AG04450 (cell line): ENCODE data around the gene GPANK1. TPM values are rescaled to one million over a fixed set of nuclear protein-coding genes. Genes with fewer than 3 reads are reported as not detected.

Source experiments
- CTCF ChIA-PET: fragments of 300-600, 350-600 bp; formaldehyde crosslinking; extraction: SDS; loops from one replicate; lab custom pipeline; 2022; ENCODE audit warnings: antibody characterized with exemption, inconsistent platforms; lab: Charles Lee
- POLR2A ChIA-PET: fragments of 350-600 bp; formaldehyde crosslinking; extraction: SDS; loops from one replicate; lab custom pipeline; 2021; ENCODE audit warnings: antibody characterized with exemption, inconsistent platforms; lab: Yijun Ruan, JAX
- DNase-seq: peaks from one replicate; pipeline ENCODE4 v3.0.0-alpha.2; 2011; ENCODE audit warnings: low read depth, low spot score
- H3K27ac ChIP-seq: one replicate; pipeline ENCODE4 v1.5.1; 2012; ENCODE audit warnings: low read depth, low read length, control low read depth
- H3K27me3 ChIP-seq: one replicate; pipeline ENCODE4 v1.6.0; 2012; ENCODE audit warnings: low read length; ENCODE audit not compliant: control insufficient read depth, insufficient read depth
- H3K4me3 ChIP-seq: 2 replicates; pipeline ENCODE4 v1.5.1; 2011; ENCODE audit warnings: mild to moderate bottlenecking, low read depth, low read length, control low read depth
- H3K9me3 ChIP-seq: 2 replicates; pipeline ENCODE4 v1.5.1; 2012; ENCODE audit warnings: low read length; ENCODE audit not compliant: control insufficient read depth, insufficient read depth
- polyA plus RNA-seq: library from polyadenylated mRNA; depleted of rRNA; stranded (reverse); fragments of >200 nt; gene quantifications from 2 replicates; pipeline ENCODE4 v1.2.3, GENCODE V29; 2011
- TF ChIP-seq, protein P1 (sequence below): IDR thresholded peaks from 2 replicates; pipeline ENCODE4 v1.5.1; 2011; ENCODE audit warnings: low read depth, low read length, control low read depth, inconsistent platforms

GPANK1 gene
- polyA plus RNA-seq, 1 experiment = 13.5 TPM

DNA sequence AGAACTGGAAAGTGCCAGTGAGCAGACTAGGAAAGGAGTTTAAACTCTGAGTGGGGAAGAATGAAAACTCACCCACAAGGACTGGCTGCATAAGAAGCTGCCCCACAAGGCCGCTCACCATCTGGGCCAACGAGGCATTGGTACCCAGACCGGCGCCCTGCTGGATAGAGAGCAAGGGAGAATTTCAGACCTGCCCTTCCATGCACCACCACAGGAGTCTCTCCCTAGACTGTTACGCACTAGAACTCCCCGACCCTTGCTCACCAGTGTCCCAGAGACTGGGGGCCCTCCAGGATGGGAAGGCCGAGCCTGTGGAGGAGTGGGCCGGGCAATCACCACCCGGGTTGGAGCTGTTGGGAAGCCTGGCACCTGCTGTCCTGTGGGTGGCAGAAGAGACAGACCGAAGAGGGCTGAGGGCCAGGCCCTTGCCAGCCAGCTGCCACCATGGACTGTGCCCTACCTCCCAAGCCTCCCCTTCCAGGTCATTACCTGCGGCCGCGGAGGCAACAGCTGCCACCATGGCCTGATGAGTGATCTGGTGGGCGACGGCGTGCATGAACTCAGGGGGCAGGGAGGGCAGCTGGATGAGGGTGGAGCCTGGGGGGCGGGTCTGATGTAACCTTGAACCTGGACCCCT, 20.9 kb downstream of the GPANK1 start:
- H3K9me3 ChIP-seq = no peaks in the 10 kb centered on the region; the same call in 1 of the 2 replicates
- POLR2A ChIA-PET = interaction anchor here (0.8 kb wide), 1 partner anchor 9 kb away, joined by 4 read pairs; the partner anchor contains the start of gene BAG6
- CTCF ChIA-PET = interaction anchor here (0.6 kb wide), 1 partner anchor 220 kb away, joined by 3 read pairs; no protein-coding TSS in a partner anchor
- no peak overlapping the region for H3K27ac ChIP-seq
- H3K27me3 ChIP-seq = no peaks in the 10 kb centered on the region
- no peak for DNase-seq
- TF ChIP-seq, protein P1, sequence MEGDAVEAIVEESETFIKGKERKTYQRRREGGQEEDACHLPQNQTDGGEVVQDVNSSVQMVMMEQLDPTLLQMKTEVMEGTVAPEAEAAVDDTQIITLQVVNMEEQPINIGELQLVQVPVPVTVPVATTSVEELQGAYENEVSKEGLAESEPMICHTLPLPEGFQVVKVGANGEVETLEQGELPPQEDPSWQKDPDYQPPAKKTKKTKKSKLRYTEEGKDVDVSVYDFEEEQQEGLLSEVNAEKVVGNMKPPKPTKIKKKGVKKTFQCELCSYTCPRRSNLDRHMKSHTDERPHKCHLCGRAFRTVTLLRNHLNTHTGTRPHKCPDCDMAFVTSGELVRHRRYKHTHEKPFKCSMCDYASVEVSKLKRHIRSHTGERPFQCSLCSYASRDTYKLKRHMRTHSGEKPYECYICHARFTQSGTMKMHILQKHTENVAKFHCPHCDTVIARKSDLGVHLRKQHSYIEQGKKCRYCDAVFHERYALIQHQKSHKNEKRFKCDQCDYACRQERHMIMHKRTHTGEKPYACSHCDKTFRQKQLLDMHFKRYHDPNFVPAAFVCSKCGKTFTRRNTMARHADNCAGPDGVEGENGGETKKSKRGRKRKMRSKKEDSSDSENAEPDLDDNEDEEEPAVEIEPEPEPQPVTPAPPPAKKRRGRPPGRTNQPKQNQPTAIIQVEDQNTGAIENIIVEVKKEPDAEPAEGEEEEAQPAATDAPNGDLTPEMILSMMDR = no peak
- no peak overlapping the region for H3K4me3 ChIP-seq

DNA sequence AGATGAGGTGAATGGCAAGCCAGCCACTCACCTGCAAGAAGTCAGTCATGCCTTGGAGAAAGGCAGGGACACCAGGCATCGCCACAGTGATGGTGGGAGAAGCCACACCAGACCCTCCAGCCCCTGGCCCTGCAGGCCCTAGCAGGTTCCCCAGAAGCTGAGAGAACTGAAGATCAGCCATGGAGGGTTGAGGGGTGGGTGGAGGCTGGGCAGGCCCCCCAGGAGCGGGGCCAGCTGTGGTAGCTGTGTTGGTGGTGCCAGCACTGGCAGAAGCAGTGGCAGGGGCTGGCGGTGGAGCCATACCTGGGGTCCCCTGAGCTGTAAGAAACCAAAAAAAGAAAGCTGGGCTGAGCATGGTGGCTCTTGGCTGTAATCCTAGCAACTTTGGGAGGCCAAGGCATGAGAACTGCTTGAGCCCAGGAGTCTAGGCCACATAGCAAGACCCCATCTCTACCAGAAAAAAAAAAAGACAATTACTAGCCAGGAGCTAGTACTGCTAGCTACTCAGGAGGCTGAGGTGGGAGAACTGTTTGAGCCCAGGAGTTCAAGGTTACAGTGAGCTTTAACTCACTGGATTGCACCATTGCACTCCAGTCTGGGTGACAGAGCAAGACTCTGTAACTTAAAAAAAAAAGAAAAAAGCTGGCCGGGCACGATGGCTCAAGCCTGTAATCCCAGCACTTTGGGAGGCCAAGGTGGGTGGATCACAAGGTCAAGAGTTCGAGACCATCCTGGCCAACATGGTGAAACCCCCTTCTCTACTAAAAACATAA, 21.8 kb downstream of the GPANK1 start:
- TF ChIP-seq, protein P1 = no peak
- no peaks in the 10 kb centered on the region for H3K27me3 ChIP-seq
- ChIA-PET POLR2A (interaction anchor here (0.8 kb wide), 2 partner anchors 10 to 11 kb away, joined by 4 to 6 read pairs; partner anchors contain the start of gene BAG6), CTCF (interaction anchor here (0.6 to 0.9 kb wide), 2 partner anchors 45 to 221 kb away, joined by 3 read pairs; no protein-coding TSS in a partner anchor)
- no peaks in the 10 kb centered on the region; the same call in 1 of the 2 replicates for H3K9me3 ChIP-seq
- no peak overlapping the region for H3K4me3 ChIP-seq
- no peak for DNase-seq
- H3K27ac ChIP-seq = no peak overlapping the region

DNA sequence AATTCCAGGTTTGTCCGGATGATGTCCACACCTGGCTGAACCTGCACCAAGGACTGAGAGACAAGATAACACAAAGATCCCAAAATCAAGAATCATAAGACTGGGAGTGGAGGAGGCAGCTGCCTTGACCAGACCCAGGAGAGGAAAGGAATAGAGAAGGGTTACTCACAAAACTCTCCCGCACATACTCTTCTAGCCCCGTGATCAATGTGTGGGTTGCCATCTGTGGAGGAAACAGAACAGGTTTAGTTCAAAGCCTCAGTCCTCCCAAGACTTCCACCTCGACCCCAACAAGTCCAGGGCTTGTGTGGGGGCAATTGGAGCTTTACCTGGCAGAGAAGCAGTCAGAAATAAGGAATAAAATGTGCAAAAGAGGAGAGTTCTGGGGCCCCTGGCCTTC, 23.4 kb downstream of the GPANK1 start:
- Histone ChIP-seq H3K9me3 (no peaks in the 10 kb centered on the region), H3K4me3 (no peak overlapping the region), H3K27me3 (no peaks in the 10 kb centered on the region), H3K27ac (no peak overlapping the region)
- ChIA-PET POLR2A (no interaction called here), CTCF (no interaction called here)
- DNase-seq = no peak
- TF ChIP-seq, protein P1 = no peak

- no peak for DNase-seq
- TF ChIP-seq, protein P1 = no peak
- CTCF ChIA-PET = no interaction called here
Measured at GRCh38 chr6:31640612-31641011, 24.2 kb downstream of the GPANK1 start.

More at GRCh38 chr6:31640612-31641011, 24.2 kb downstream of the GPANK1 start:
- POLR2A ChIA-PET = interaction anchor here (4.5 kb wide), 1 partner anchor 11 kb away, joined by 37 read pairs; the partner anchor contains the start of gene BAG6
- Histone ChIP-seq H3K4me3 (no peak overlapping the region), H3K27me3 (no peaks in the 10 kb centered on the region), H3K27ac (no peak overlapping the region), H3K9me3 (no peaks in the 10 kb centered on the region)
